K562 (cell line): ENCODE measurements around the gene PIBF1.

Experiments used
- CHD4 ChIP-seq: fragments of 200-600 bp; sonication (generic); IDR thresholded peaks from 3 replicates; pipeline ENCODE4 v1.6.1; 2012; ENCODE audit warnings: low read depth, mild to moderate bottlenecking, mixed read lengths, low read length, inconsistent platforms; ENCODE audit not compliant: insufficient read depth, insufficient replicate concordance, poor library complexity, severe bottlenecking
- E2F5 ChIP-seq: sonication (generic); formaldehyde crosslinking; IDR thresholded peaks from 2 replicates; pipeline ENCODE4 v1.8.0; 2022; ENCODE audit warnings: mild to moderate bottlenecking, missing genetic modification reagents
- MLX ChIP-seq, 2 experiments: fragments of 450-650 bp in 1 of 2; sonication (generic) in 1 of 2; formaldehyde crosslinking; conservative IDR thresholded peaks; 2 replicates each; pipeline versions ENCODE4 v1.4.0 to v1.8.1; 2020 to 2022; ENCODE audit warnings: mild to moderate bottlenecking in 1 of 2, missing genetic modification reagents in 1 of 2
- RBFOX2 ChIP-seq: fragments of 200-400 bp; formaldehyde crosslinking; IDR thresholded peaks from 2 replicates; pipeline ENCODE4 v1.6.1; 2017; ENCODE audit warnings: low read depth, mild to moderate bottlenecking, low read length, moderate library complexity
- RCOR1 ChIP-seq, 2 experiments: IDR thresholded peaks; 2 replicates each; pipeline ENCODE4 v1.6.1; 2012; ENCODE audit warnings: low read depth in 2 of 2, low read length in 2 of 2, borderline replicate concordance in 1 of 2, improper control_type of control experiment in 1 of 2
- SMC3 ChIP-seq: conservative IDR thresholded peaks from 2 replicates; pipeline ENCODE4 v1.6.1; 2011; ENCODE audit warnings: low read depth, low read length, improper control_type of control experiment; ENCODE audit not compliant: insufficient read depth
- ZFP36 ChIP-seq: fragments of 150-350 bp; IDR thresholded peaks from 2 replicates; pipeline ENCODE4 v1.6.1; 2018; ENCODE audit warnings: low read length, low read depth; ENCODE audit not compliant: partially characterized antibody

- no peak for TF ChIP-seq ZFP36
- no peak for TF ChIP-seq E2F5
- TF ChIP-seq SMC3: no peak
- no peak for TF ChIP-seq RBFOX2
- TF ChIP-seq RCOR1 (IDR thresholded peaks at IDR 0.05; ENCODE audit: borderline replicate concordance in 1 of 2, low read depth in 2 of 2, low read length in 2 of 2): no peak
- no peak for TF ChIP-seq MLX (CRISPR knock-in tag; conservative IDR thresholded peaks at IDR 0.05)
- no peak for TF ChIP-seq CHD4
Measured at GRCh38 chr13:72823081-72823480, 41.1 kb downstream of the PIBF1 start.
